NCI-H1092 treated with DMSO at 0.1 percent for 48 hours (cell line): Measurements from ENCODE around the gene UGT2B11.
"Not testable (repeated sequence)": the region's sequence is repeated elsewhere in the genome, so short reads cannot be mapped to it uniquely, and the experiment has no call there.

Source experiments
- DNase-seq: peaks from one replicate; lab custom pipeline; 2025; lab: John Stamatoyannopoulos, UW

UGT2B11 gene

GRCh38 chr4:69169171-69169570 is 45.4 kb downstream of the UGT2B11 start:
- DNase-seq, result not testable (repeated sequence)

DNA sequence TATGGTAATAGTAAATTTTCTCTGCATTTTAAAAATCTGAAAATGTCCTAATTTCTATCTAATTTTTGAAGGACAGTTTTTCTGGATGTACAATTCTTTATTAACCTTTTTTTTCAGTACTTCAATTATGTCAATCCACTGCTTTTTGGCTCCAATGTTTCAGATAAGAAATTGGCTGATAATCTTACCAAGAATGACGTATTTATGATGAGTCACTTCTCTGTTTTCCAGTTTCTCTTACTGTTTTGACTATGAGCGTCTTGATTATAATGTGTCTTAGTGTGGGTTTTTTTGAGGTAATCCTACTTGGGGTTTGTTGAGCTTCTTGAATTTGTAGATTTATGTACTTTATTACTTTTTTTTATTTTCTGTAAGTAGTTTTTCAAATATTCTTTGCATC is 47.2 kb downstream of the UGT2B11 start:
- no peak for DNase-seq

- DNase-seq, result not testable (repeated sequence)
Observed at GRCh38 chr4:69166376-69166775, 48.2 kb downstream of the UGT2B11 start.

- DNase-seq, result not testable (repeated sequence)
Observed at GRCh38 chr4:69165707-69166106, 48.8 kb downstream of the UGT2B11 start.

DNA sequence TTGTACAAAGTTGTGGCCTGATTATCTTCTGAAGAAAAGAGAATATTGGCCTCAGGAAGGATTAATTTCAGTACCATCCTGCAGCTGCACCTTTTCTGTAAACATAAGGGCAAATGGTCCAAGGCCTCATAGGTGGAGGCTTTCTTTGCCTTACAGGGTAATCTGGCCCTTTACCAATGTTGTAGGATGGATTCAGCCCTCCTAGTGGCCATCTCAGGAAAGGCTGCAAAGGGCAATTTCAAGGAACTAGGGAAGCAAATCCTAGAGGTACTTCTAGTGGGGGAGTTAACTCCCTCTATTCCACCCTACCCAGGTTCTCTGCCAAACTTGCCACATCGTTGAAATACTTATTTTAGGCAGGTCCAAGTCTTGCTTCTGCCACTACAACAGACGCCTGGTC is 57.6 kb downstream of the UGT2B11 start:
- DNase-seq, result no peak

- DNase-seq, result no peak
Observed at GRCh38 chr4:69154021-69154420, 60.5 kb downstream of the UGT2B11 start.
